SKM-1 treated with dmso at 0.1 percent for 144 hours (cell line): ENCODE measurements around the gene KLHL29.

Experiments used
- DNase-seq: peaks from one replicate; lab custom pipeline; 2025; ENCODE audit not compliant: unreplicated experiment; lab: John Stamatoyannopoulos, UW

KLHL29 gene

DNA sequence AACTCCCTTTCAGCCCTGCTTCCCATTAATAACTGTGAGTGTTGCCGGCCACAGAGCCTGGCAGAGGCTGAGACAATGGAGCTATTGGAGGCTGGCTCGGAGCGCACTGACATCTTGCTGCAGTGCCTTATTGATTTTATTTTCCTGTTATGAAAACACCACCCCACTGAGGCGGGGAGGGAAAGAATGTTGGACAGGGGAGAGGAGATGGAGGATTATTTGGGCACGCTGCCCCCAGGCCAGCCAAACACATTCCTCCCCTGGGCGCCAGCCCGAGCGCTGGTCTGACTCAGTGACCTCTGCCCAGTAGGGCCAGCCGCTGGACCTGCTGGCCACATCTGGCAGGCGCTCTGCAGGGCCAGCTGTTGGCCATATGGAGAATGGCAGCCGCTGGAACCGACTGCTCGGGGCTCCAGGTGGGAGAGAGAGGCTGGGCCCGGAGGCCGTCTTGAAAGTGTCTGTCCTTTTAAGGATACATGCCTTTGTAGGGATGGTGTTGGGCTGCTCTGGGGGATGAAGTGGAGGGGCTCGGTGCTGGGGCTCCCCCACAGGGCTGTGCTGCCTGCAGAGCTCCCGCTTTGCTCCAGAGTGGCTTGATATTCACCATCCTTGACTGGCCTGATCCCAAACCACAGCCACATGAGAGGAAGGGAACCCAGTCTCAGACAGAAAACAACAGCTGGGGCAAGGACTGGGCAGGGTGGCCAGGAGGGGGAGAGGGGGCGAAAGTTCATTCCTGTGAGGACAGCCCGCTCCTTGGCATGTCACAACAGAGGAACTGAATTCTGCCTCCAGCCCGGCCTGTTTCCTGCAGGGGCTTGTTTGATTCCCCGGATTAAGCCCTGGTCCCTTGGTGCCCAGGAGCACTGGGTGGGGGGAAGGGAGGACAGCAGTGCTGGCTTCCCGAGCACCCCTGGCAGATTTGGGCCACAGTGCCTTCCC lies 179.0 kb downstream of the KLHL29 start:
- no peak for DNase-seq

DNA sequence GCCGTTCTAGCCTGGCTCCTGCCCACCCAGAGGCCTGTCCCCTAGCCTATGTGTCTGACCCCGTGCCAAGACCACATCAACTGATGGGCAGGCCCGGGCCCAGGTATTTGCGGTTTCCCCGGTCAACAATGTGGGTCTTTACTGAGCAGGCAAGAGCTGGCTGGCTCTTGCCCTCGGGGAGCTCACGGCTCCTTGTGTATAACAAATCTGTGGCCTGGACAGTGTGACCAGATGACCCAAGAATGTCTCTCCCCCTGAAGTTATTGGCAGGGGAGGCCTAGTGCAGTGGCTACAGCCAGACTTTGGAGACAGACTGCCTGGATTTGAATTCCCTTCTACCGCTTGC lies 179.6 kb downstream of the KLHL29 start:
- no peak for DNase-seq

DNA sequence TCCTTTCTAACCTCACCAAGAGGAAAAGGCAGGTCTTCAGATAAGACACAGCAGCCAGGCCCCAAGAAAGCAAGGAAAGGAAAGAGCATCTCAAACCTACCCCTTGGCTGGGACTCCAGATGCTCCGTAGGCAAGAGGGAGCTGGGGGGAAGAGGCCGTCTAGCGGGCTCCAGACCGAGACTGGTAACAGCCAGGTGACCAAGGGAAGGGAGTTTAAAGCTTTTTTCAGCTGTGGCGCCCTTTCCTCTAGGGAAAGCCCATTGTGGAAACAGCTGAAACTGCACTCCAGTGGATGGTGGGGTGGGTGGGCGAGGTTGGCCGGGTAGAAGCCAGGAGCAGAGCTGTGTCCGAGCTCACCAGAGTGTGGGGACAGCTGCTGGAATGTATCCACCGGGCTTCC lies 180.4 kb downstream of the KLHL29 start:
- no peak for DNase-seq

DNA sequence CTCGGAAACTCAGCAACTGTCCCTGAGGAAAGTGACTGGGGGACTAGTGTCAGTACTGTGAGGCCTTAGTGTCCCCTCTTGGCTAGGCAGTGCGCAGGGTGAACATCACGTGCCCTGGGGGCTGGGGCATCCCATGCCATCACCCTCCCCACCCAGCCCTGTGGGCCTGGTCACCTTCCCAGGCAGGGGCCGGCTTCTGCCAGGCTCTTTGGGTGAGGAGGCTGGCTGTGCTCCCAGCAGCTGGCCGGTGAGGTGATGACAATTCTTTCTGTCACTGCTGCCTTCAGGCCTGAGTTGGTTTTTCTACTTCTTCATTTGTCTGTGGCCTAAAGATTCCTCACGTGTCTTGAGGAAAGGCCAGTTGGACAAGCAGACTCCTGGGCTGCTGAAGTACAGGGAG lies 180.8 kb downstream of the KLHL29 start:
- no peak for DNase-seq

DNA sequence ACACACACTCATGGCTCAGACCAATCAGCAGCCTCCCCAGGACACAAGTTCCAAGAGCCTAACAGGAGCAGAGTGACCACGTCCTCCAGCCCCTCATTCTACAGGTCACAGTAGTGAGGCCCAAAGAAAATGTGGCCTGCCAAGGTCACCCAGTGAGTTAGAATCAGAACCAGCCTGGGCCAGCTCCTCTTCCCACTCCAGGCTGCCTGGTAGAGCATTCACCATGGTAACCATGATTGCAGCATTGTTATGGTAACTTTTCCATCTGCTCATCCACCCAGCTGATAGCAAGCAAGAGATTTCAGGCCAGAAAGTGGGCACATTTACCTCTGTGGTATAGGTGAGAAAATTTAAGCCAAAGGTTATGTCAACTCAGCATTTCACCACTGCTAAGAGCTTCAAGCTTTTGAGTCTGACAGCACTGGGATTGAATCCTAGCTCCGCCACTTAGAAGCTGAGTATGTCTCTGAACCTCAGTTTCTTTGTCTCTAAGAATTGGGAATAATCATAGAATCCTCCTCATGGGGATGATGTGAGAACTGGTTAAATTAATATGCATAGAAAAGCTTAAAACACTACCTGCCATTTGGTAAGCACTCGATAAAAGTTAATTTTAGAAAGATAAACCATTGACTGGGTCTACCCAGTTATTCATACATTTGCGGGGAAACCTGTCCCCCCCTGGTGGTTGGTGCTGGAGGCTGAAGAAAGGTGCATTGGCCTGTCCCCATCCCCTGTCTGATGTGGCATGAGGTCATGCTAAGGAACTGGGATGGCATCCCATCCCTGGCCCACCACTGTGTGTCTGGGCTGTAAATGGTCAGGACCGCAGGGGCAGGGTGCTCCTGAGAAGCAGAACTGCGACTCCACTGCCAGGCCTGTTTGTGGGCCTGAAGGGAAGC lies 181.5 kb downstream of the KLHL29 start:
- DNase-seq, result no peak

DNA sequence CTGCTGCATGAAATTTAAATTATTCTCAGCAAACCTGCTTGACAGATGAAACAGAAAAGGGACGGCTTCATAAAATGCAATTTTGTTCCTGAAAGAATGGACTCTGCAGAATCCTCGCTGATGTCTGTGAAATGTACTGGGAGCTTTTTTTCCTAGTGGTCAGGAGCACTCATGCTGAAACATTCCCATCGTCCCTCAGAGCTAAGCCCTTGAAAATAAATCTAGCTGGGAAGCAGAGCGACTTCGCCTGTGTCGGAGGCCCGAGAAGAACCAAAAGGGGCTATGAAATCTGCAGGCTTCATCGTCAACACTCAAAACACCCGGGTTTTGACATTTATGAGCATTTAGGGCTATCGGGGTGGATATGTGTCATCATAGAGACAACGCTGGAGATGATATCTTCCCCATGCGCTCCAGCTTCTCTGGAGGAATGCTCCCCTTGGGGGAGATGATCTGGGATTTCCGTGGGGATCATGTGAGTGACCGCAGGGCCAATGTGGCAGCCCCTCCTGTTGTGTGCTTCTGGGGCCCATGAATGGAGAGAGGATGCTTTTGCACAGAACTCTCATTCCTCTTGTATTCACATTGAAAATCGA lies 182.3 kb downstream of the KLHL29 start:
- DNase-seq, result no peak

DNA sequence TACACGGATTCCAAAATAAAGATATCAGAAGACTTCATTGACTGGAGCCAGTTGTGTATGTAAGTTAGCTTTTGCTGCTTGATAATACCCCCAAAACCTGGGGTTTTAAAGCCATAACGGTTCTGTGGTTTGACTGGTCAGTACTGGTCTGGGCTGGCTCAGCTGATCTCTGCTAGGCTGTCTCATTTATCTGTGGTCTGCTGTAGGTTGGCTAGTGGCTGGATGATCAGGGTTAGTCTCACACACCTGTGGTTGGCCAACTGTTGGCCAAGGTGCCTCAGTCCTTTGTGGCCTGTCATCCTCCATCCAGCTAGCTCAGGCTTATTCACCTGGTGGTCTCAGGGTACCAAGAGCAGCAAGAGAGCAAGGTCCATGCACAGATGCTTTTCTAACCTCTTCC lies 183.2 kb downstream of the KLHL29 start:
- no peak for DNase-seq

DNA sequence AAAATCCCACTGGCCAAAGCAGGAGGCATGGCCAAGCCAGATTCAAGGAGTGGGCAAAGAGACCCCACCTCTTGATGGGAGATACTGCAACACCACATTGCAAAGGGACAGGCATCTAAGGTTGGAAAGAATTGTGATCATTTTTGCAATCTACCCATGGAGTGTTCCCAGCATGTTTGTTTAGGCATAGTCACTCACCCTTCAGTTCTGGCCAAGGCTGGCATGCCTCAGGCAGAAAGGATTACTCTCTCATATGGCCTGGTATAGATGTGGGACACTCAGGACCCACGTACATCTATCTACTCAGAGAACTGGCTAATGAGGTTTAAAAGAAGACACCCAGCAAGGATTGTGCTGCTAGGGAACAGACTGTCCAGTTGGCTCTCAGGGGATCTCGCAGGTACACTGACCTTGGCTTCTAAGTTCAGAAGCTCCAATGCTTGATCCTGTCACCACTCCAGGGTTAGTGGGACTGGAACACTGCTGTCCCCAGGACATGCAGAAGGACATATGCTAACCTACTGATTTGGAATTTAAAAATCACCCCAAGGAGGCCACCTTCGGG lies 183.7 kb downstream of the KLHL29 start:
- DNase-seq, result no peak

DNA sequence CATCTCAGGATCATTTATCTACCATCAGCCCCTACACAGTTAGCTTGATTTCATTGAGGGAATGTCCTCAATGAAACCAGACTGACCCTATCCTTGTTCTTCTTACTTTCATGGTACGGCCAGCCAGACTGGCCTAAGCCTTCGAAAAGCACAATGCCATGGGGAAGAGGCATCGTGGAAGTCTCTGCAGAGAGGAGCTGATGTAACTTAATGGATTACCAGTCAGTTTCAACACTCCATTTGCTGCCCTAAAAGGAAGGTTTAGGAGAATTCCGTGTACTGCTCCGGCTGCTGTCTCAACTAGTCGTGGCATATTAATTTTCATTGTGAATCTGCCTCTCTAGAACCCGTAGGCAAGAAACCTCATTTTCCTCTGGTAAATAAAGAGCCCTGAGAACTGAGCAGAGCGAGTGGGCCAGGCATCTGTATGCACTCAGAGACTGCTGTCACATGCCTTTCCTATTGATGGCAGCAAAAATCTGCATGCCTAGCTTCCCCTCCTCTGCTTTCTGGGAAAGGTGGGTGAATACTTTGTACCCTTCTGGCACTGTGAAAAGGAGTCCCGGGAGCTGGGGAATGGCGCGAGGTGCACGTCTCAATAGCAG lies 184.9 kb downstream of the KLHL29 start:
- no peak for DNase-seq

DNA sequence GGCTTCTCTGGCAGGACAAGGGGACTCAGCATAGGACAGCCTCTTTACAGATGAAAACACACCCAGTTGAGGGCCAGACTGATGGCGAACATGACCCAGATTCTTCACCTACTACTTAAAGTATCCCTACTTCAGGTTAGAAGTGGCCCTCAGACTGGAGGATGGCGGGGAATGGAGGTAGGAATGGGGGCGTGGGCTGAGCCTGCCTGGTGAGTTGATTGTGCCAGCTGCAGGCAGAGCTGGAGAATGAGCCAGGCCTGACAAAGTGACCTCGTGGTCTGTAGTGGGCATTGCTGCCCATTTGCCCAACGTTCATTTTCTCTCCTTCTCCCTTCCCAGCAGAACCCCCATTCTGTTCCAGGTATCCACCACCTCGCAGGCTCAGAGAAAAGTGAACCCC lies 186.1 kb downstream of the KLHL29 start:
- no peak for DNase-seq

DNA sequence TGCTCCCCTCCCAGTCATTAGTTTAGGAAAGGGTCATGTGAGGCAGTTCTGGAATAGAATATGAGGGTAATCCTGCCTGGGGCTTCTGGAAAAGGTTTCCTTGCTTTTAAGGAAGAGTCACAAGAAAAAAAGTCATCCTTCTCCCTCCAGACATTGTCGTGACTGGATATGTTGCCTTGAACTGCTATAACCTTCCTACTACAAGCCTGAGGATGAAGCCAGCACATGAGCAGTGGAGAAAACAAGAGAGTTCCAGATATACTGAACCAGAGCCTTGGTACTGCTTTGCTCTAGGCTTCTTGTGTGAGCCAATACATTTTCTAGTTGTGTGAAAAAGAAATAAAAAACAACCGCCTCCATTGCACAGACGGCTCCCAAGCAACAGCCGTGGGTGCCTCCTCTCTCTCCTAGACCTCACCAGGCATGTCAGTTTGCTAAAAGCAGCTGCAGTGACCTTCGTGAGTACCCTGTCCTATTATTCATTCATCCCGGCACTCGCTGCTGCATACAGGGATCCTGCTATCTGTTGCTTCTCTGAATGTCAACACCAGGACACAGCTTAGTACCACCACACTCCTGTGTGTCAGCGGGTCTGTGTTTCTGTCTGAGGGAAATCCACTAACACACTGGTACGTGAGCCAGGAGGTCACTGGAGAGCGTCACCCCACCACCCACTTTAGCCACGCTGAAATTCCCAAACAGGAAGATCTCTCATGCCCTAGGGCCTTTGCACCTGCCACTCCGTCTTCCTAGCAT lies 186.7 kb downstream of the KLHL29 start:
- no peak for DNase-seq

DNA sequence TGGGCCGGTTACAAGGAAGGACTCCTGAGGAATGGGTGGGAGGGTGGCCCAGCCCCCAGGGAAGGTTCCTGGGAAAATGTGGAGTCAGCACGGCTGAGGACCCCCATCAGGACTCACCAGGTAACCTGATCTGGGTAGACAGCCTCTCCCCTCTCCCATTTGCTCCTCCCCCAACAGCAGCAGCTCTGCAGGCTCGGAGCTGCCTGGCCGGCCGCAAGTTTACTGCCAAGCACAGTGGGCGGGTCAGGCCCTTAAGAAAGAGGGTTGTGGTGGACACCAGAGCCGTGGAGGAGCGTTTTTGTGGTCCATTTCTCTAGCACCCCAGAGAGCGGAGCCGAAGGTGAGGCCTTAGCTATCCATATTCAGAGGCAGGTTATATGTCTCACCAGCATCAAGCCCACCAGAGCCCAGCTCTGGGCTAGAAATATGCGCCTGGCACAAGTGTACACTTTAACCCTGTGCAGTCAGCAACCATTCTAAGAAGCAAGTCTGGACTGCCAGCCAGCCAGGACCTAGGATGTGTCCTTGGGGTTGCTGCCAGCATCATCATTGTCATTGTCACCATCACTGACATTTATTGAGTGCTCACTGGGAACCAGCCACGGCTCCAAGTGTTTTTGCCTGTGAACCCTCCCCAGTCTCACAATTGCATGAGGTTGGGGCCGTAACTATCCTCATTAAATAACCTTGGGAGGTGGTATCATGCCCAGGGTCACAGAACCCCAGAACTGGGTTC lies 190.1 kb downstream of the KLHL29 start:
- DNase-seq, result no peak

DNA sequence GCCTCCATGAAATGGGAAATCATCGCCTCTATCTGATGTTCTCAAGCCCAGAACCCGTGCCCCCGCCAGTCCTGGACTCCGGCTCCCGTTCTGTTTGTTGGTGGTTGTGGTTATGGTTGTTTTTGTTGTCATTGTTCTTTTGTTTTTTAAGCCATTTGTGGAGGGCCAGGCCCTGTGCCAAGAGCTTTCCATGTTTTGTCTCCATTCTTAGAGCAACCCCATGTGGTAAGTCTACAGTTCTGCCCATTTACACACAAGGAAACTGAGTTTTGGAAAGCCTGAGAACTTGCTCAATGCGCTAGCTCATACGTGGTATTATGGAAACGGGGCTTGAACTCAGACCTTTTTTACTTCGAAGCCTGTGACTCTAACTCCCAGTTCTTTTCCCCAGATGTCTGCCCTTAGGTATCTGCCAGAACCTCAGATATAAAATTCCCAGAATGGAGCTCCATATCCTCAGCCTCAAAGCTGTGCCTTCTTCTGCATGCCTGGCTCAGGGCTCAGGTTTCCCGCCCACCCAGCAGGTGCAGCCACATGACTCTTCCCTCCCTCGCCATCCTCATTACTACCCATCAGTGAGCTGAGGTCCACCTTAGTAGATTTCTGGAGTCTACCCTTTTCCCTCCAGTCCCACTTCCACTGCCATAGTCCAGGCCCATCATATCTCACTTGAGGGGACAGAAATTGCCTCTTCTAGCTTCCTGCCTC lies 194.1 kb downstream of the KLHL29 start:
- DNase-seq, result no peak

DNA sequence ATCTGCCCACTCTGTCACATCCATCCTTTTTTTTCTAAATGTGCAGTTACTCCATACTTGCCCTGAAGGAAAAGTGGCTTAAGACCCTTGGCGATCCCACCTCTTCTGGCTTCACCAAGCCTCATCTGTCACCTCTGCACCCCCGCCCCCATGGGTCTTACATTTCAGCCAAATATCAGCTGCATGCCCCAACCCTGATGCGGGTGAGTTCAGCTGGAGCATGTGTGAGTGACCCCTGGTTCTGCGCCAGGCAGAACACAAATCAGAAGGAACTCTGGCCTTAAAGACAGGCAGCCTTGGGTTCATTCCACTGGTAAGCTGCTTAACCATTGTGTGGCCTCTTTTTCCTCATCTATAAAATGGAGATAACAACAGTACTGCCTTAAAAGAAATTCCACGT lies 194.7 kb downstream of the KLHL29 start:
- DNase-seq, result no peak

DNA sequence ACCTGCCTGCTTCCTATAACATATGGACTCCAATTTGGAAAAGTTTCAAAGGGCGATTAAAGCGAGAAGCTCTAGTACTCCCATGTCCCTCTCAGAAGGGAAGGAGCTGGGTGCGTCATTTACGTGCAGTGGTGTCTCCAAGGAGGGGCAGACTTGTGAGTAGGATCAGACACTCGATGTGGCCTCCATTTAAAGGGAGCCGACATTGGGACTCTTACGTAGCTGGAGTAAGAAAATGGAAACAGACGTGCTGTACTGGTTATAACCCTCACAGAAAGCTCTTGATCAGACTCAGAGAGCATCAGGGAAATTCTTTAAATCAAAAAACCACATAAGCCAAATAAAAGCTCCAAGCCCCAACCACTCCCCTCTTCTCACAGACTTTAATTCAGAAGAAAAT lies 198.5 kb downstream of the KLHL29 start:
- no peak for DNase-seq

DNA sequence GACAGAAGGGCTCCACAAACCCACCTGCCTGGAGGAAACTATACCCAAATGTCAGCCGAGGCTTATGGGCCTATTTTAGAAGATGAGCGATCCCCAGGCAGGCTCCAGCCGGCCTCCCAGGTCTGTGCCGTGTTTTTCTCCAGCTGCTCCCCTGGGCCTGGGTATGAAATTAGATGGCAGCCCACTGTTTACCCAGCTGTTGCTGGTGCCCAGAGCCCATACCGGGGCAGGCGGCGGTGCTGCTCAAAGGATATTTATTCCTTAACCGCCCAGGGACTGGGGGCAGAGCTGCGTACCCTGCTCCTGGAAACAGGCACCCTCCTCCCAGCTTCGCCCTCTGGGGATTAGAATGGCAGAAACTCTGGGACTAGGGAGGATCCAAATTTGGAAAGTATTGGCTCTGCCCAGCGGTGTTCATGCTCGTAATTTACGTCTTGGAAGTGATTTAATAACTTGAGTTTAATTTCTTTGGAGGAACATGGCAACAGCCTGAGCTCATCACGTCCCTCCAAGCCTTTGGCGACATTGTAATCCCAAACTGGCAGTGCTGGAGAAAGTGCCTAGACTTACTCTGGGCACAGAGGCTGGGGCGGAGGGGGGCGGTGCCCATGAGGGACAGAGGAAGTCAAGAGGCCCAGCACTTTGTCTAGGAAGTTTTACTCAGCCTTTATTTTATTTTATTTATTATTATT lies 199.2 kb downstream of the KLHL29 start:
- DNase-seq, result no peak

DNA sequence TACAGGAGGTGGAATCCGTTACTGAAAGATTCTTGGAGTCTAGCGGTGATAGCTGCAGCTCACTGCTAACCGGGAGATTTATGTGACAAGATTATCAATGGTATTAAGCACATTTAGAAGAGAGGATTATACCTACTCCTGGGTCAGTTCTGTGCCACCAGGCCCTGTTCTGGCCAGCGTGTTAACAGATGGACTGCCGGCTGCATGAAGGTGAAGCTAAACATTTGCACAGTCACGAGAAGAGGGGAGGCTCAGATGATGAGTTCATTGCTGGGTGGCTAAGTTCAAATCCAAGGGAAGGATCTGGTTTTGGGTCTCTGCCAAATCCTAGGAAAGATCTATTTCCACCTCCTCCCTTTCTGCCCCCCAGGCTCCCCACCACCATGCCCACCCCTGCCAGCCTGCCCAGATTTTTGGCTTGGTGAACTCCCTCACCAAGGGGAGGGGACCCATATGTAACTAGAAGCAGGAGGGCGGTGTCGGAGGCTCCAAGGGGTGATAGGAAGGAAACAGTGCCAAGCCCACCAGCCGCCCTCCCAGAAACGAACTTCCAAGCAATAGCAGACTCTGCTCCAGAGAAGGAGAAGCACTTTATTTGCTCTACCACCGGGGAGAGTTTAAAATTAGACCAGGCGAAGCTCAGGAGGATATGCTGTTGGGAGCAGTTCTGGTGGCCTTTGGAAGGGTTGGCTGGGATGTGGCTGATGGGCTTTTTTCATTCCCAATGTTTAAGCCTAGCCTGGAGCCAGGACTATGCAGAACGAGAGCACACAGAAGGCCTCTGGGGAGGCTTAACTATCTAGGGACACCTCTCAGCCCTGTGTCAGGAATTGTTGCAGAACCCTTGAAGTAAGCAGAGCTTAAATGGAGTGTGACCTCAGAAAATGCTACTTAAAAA lies 200.5 kb downstream of the KLHL29 start:
- no peak for DNase-seq
